GM19351 (cell line): ENCODE results near the gene EXOSC3.

ENCODE experiments used
- ATAC-seq: cut with Tn5 transposase; IDR thresholded peaks from one replicate; pipeline ENCODE4 v1.9.1; 2021; ENCODE audit warnings: mild to moderate bottlenecking, moderate library complexity; ENCODE audit not compliant: unreplicated experiment

The EXOSC3 gene

DNA sequence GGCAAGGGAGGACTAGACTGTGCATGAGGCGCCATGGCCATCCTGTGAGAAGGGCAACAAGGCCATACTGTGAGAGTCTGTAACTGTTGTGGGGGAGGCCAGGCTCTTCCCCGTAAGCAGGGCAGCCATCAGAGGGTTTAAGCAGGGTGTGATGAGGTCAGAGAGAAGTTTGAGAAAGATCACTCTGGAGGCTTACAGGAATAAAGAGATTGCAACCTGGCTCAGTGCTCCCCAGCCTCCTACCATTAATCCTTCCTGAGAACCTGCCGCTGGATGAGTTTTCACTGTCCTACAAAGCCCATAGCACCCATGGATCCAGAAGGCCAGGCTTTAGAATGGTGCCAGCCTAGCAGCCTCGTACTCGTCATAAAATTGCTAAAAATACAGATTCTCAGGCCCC lies 45.6 kb downstream of the EXOSC3 start:
- no peak for ATAC-seq

DNA sequence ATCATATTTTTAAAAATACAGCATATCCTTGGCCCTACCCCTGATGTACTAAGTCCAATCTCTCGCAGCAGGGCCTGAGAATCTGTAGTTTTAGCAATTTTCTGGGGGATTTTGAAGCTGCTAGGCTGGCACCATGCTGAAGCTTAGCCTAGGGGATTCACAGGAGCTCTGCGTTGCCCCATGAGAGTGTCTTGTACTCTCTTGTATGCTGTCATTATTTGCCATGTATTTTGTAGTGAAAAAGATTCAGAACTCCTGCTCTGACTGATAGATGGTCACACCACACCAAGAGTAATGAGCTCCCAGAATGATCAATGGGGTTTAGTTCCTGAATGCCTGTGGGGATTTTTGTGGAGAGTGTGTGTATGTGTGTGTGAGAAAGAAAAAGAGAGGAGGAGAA lies 51.9 kb downstream of the EXOSC3 start:
- ATAC-seq, result no peak

DNA sequence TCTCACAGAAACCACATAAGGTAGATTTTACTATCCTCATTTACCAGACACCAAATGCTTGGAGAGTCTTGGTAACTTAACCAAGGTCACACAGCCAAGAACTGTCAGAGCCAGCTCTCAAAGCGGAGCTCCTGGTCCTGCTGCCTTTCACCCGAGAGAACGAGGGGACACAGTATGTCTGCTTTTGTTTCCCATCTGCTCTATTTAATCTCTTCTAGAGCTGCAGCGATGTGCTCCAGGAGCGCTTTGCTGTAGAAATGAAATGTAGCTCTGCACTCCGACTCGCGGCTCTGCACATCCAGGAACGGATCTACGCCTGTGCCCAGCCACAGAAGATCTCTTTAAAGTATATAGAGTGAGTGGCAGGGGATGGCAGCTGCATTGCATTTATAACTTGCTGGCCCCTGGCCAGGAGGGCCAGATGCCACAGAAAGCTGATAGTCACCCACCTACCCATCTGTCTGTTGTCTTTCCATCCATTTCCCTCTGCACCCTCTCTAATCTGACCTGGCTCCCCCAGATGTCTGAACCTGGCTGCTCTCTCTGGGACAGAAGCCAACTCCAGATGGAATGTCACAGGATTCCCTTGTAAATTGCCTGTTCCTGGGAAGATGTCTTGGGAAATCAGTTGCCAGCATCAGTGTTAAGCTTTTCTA lies 52.6 kb downstream of the EXOSC3 start:
- no peak for ATAC-seq

DNA sequence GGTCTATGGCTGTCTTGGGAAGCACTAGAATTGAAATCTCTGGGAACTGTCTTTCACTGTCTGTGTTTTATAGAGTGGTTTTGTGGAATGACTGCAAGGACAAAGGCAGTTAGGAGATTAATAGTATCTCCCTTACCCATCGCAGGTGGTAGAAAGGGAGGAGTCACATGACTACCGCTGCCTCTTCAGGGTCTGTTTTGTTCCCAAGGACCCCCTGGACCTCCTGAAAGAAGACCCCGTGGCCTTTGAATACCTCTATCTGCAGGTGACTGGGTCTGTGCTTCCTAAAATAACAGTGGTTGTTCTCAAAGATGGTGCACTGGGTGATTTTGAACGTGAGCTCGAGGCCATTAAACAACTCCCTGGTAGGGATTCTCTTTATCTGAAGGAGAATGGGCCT lies 54.0 kb downstream of the EXOSC3 start:
- no peak for ATAC-seq

DNA sequence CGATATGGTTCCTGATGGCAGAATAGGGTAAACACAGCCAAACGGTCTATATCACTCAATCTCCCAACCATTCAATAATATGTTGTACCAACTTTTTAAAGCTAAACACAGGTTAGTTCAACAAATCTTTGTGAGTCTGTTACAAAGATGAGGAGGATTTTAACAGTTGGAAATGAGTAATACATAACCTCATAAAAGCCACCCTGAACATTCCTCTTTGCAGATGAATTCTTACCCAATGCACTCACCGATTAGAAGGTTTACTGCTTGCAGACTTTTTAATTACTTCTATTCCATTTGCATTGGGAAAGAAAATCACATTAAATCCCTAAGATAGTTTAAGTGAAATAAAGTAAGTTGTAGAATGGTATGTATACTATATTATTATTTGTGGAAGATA lies 54.6 kb downstream of the EXOSC3 start:
- ATAC-seq, result no peak
